BLaER1 (cell line): ENCODE data around the gene TGFBR1.

Source experiments
- H3K27ac ChIP-seq: shearing (Covaris generic); formaldehyde crosslinking; 2 replicates; pipeline ENCODE4 v1.8.1; 2022
- H3K27me3 ChIP-seq: shearing (Covaris generic); formaldehyde crosslinking; 2 replicates; pipeline ENCODE4 v1.8.1; 2022
- H3K36me3 ChIP-seq: shearing (Covaris generic); formaldehyde crosslinking; 2 replicates; pipeline ENCODE4 v1.8.1; 2022
- H3K4me1 ChIP-seq: shearing (Covaris generic); formaldehyde crosslinking; 2 replicates; pipeline ENCODE4 v1.8.1; 2022
- H3K4me2 ChIP-seq: shearing (Covaris generic); formaldehyde crosslinking; 2 replicates; pipeline ENCODE4 v1.8.1; 2022
- H3K4me3 ChIP-seq: shearing (Covaris generic); formaldehyde crosslinking; 2 replicates; pipeline ENCODE4 v1.8.1; 2022
- H3K9ac ChIP-seq: shearing (Covaris generic); formaldehyde crosslinking; 2 replicates; pipeline ENCODE4 v1.8.1; 2022
- H3K9me3 ChIP-seq: shearing (Covaris generic); formaldehyde crosslinking; 2 replicates; pipeline ENCODE4 v1.8.1; 2022
- H4K20me1 ChIP-seq: shearing (Covaris generic); formaldehyde crosslinking; 2 replicates; pipeline ENCODE4 v1.8.1; 2022
- Cebpa-rat ChIP-seq: shearing (Covaris generic); IDR thresholded peaks from 2 replicates; pipeline ENCODE4 v1.8.1; 2022

Gene TGFBR1

DNA sequence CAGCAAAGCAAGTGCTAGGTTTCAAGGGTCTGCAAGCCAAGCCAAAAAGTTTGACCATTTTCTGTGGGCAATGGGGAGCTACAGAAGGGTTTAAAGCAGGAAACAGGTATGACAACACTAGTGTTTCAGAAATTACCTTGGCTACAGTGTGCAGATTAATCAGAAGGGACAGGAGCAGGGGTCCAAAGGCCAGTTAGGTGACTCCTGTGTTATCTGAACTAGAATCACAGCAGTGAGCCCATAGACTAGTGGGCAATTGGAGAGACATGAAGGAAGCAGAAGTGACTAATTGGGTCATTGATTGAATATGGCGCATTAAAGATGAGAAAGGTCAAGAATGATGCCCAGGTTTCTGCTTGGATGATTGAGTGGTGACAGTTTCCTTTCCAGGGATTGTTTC is 41.4 kb upstream of the TGFBR1 start:
- H4K20me1 ChIP-seq = 0 out of 2 replicates have a peak, but pooled peaks cover 3% of the 10 kb centered on the region
- H3K27me3 ChIP-seq = no peaks in the 10 kb centered on the region
- H3K9me3 ChIP-seq = no peaks in the 10 kb centered on the region
- peaks cover 24% of the 10 kb centered on the region for H3K4me1 ChIP-seq
- H3K36me3 ChIP-seq = no peaks in the 10 kb centered on the region
- no peak overlapping the region for H3K9ac ChIP-seq
- TF ChIP-seq Cebpa-rat = no peak
- no peak overlapping the region for H3K4me2 ChIP-seq
- H3K27ac ChIP-seq = no peak overlapping the region
- H3K4me3 ChIP-seq = no peak overlapping the region

DNA sequence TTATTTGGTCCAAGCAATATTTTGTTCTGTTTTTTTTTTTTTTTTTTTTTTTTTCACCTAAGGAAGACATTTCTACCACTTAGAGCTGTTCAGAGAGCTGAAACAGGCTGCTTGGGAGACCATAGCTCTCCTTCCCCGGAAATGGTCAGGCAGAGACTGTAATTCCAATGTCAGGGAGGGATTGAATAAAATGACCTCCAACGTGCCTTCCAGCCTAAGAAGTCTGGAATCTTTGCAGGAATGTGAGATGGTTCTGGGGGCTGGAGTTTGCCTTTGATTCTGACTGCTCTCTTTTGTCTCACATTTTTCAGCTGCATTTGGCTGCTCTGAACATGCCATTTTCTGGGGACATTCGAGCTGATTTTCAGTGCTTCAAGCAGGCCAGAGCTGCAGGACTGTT is 38.3 kb upstream of the TGFBR1 start:
- no peak for TF ChIP-seq Cebpa-rat
- peaks cover 7% of the 10 kb centered on the region; the same call in 1 of the 2 replicates for H3K4me1 ChIP-seq

DNA sequence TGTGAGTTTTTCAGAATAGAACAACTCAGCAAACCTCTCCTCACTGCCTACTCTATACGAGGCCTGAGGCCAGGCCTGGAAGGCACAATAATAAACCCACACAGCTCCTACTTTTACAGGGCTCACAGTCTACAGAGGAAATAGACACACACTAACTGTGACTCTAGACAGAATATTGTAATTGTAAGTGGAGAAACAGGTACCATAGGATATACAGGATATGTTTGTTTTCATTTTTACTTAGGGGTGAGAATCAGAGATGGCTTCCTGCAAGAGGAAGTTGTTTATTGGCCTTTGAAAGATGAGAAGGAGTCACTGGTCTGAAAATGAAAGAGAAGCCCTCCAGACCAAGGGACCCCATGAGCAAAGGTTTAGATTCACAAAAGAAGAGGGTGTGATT is 35.8 kb upstream of the TGFBR1 start:
- Histone ChIP-seq H3K4me1 (peaks cover 7% of the 10 kb centered on the region; the same call in 1 of the 2 replicates), H3K9me3 (no peaks in the 10 kb centered on the region; the same call in 1 of the 2 replicates), H4K20me1 (no peaks in the 10 kb centered on the region), H3K36me3 (no peaks in the 10 kb centered on the region), H3K9ac (no peak overlapping the region), H3K4me3 (no peak overlapping the region), H3K27me3 (no peaks in the 10 kb centered on the region), H3K4me2 (no peak overlapping the region), H3K27ac (no peak overlapping the region)
- TF ChIP-seq Cebpa-rat = no peak

More for the DNA sequence above, 38.3 kb upstream of the TGFBR1 start:
- no peaks in the 10 kb centered on the region for H4K20me1 ChIP-seq
- no peak overlapping the region for H3K27ac ChIP-seq
- H3K27me3 ChIP-seq = no peaks in the 10 kb centered on the region
- H3K9me3 ChIP-seq = no peaks in the 10 kb centered on the region; the same call in 1 of the 2 replicates
- H3K9ac ChIP-seq = no peak overlapping the region
- H3K4me2 ChIP-seq = no peak overlapping the region
- H3K36me3 ChIP-seq = no peaks in the 10 kb centered on the region
- H3K4me3 ChIP-seq = no peak overlapping the region

DNA sequence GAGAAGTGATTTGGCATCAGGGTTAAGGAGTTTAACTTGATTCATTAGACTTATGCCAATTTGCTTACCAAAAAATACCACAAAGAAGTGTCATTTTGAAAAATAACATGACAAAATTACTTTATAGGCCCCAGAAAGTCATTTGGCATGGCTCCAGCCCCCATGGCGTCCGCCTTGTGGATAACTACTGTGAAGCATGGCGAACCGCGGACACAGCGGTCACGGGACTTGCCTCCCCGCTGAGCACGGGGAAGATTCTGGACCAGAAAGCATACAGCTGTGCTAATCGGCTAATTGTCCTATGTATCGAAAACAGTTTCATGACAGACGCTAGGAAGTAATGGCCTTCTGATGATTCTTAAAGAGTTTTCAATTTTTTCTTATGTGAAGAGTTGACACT is 35.4 kb upstream of the TGFBR1 start:
- no peak overlapping the region for H3K27ac ChIP-seq
- H4K20me1 ChIP-seq = no peaks in the 10 kb centered on the region
- H3K4me2 ChIP-seq = no peak overlapping the region
- TF ChIP-seq Cebpa-rat = no peak
- no peak overlapping the region for H3K9ac ChIP-seq
- H3K9me3 ChIP-seq = no peaks in the 10 kb centered on the region; the same call in 1 of the 2 replicates
- H3K27me3 ChIP-seq = no peaks in the 10 kb centered on the region
- peaks cover 7% of the 10 kb centered on the region; the same call in 1 of the 2 replicates for H3K4me1 ChIP-seq
- H3K36me3 ChIP-seq = no peaks in the 10 kb centered on the region
- no peak overlapping the region for H3K4me3 ChIP-seq

DNA sequence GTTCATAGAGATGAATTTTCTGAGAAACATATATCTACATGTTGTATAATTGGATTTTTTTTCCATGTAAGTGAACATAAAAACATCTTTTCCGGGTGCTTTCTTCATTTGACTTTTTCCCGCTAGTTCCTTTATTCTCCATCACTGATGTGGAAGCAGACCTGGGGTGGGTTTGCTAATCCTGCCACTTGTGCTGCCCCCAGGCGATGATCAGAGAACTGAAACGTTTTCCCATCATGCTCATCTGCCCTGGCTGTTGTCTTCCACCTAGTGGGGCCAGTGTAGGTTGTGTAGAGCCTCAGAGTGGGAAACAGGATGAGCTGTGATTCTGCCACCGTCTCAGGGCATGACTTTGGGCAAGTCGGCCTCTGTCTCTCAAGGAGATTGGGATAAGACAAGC is 34.2 kb upstream of the TGFBR1 start:
- H3K9me3 ChIP-seq = no peaks in the 10 kb centered on the region; the same call in 1 of the 2 replicates
- no peak overlapping the region for H3K4me3 ChIP-seq
- no peaks in the 10 kb centered on the region for H3K27me3 ChIP-seq
- H3K27ac ChIP-seq = no peak overlapping the region
- H3K9ac ChIP-seq = no peak overlapping the region
- H3K36me3 ChIP-seq = no peaks in the 10 kb centered on the region
- no peak for TF ChIP-seq Cebpa-rat
- H3K4me1 ChIP-seq = peaks cover 7% of the 10 kb centered on the region; the same call in 1 of the 2 replicates
- no peak overlapping the region for H3K4me2 ChIP-seq
- no peaks in the 10 kb centered on the region for H4K20me1 ChIP-seq

DNA sequence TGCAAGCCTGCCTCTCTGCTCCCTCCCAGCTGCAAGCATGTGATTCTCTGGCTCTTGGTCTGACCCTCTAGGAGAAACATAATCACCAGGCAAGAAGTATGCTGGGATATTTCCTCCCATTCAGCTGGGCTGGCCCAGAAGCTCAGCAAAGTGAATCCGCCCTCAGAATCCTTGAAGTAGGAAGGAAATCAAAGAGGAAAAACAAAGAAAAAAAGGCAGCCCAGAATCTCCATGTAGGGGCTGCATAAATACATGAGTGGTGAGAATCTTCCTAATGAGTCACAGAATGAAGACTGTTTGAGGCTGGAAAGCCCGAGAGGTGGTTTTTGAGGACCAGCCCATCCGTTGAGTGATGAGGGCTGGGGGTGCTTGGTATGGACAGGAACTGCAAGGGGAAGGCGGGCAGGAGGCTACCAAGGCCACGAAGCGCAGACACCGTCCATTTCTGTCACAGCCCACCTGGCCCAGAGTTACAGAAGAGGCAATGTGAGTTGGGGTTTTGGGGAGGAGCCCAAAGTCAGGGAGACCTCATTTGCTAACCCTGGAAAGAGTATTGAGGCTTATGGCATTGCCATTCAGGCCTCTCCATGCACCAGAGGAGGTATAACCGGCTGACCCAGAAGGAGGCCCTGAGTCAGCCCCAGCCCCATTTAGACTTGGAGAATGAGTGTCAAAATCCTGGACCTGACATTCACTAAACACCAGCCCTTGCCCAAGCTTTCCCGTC is 33.4 kb upstream of the TGFBR1 start:
- Histone ChIP-seq H3K36me3 (no peaks in the 10 kb centered on the region), H3K27me3 (no peaks in the 10 kb centered on the region), H3K9me3 (no peaks in the 10 kb centered on the region; the same call in 1 of the 2 replicates), H3K4me1 (peaks cover 8% of the 10 kb centered on the region), H3K9ac (no peak overlapping the region), H3K4me3 (no peak overlapping the region), H3K4me2 (no peak overlapping the region), H4K20me1 (no peaks in the 10 kb centered on the region), H3K27ac (no peak overlapping the region)
- no peak for TF ChIP-seq Cebpa-rat

DNA sequence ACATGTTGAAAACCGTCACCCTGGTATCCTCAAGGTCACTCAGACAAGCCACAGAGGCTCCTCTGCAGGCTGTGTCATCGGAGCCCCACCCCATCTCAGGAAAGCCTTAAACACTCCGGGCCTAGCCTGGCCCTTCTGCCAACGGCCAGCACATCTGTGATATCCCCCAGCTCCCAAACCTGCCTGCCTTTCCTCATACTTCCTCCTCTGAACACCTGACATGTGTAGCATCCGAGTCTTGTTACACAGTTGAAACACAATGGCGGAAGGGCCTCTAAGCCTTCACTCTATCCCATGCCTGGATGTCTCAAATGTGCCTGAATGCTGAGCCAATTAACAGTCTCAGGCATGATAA is 32.9 kb upstream of the TGFBR1 start:
- Histone ChIP-seq H3K36me3 (no peaks in the 10 kb centered on the region), H3K9ac (no peak overlapping the region), H3K4me1 (peaks cover 14% of the 10 kb centered on the region), H3K4me3 (no peak overlapping the region), H3K27ac (no peak overlapping the region), H4K20me1 (no peaks in the 10 kb centered on the region), H3K27me3 (no peaks in the 10 kb centered on the region), H3K9me3 (no peaks in the 10 kb centered on the region; the same call in 1 of the 2 replicates), H3K4me2 (no peak overlapping the region)
- no peak for TF ChIP-seq Cebpa-rat

DNA sequence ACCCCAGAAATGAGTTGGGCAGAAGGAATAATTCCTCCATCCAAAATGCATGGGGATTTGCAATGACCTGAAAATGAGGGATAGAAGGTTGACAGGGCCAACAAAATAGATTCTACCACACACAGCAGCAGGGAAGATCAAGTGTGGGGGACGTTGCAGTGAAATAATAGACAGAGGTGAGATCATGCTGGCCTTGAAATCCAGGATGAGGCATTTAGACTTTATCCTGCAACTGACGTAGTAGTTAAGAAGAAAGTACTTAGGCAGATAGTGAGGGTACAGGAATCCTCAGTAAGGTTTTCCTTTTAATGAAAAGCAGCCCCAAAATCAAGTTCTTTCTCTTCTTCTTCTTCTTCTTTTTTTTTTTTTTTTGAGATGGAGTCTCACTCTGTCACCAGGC is 31.6 kb upstream of the TGFBR1 start:
- Histone ChIP-seq H3K9me3 (no peaks in the 10 kb centered on the region; the same call in 1 of the 2 replicates), H3K4me1 (peaks cover 15% of the 10 kb centered on the region), H3K27me3 (no peaks in the 10 kb centered on the region), H3K36me3 (no peaks in the 10 kb centered on the region), H4K20me1 (no peaks in the 10 kb centered on the region), H3K9ac (no peak overlapping the region), H3K4me3 (no peak overlapping the region), H3K4me2 (no peak overlapping the region), H3K27ac (no peak overlapping the region)
- TF ChIP-seq Cebpa-rat = no peak

DNA sequence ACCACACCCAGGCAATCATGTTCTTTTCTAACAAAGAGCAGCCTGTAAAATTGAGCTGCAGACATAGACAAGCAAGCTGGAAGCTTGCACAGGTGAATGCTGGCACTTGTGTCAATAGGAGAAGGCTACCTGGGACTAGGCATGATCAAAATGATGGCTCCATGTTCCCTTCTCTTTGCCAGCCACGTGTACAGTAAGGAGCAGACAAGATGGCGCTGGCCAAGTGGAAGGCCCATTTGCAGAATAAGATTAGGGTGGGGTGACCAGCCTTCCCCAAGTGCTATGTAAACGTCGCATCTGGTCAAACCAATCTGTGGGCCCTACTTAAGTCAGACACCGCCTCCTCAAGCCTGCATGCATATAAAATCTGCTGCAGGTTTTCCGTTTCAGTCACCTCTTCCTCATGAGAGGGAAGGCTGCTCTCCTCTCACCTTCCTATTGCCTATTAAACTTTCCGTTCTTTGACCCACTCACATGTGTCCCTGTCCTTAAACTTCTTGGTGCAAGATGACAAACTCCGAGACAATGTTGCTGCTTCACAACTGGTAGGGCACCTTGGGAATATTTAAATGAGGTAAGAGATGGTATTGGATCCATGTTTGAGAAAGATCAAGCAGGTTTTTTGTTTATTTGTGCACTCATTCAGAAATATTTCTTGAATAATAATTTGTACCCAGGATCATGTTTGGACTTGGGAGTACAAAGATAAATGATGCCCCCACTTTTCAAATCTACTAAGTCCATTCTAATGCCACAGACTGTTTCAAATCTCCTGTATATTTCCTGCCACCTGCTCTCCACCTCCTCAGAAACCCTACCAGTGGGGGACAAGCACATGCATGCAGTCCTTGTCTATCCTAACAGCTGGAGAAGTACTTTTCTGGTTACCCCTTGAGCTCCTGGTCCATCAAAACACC is 30.7 kb upstream of the TGFBR1 start:
- Histone ChIP-seq H3K4me1 (peaks cover 11% of the 10 kb centered on the region), H3K9me3 (no peaks in the 10 kb centered on the region; the same call in 1 of the 2 replicates), H3K27ac (no peak overlapping the region), H3K4me3 (no peak overlapping the region), H3K4me2 (no peak overlapping the region), H3K27me3 (no peaks in the 10 kb centered on the region), H4K20me1 (no peaks in the 10 kb centered on the region), H3K36me3 (no peaks in the 10 kb centered on the region), H3K9ac (no peak overlapping the region)
- TF ChIP-seq Cebpa-rat = no peak

DNA sequence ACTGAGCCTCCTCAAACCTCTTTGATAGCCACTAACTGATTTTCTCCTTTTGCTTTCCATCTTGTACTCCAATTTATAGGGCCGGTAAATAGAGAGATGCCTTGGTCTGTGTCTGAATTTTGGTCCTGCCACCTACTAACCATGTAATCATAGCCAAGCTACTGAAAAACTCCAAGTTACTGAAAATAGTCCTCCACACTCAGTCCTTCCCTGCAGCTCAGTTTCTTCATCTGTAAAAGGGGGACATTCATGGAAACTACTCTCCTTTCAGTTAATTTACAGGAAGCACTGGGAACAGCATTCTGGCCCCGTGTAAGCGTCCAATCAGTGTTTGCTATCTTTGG is 30.0 kb upstream of the TGFBR1 start:
- H3K36me3 ChIP-seq = no peaks in the 10 kb centered on the region
- no peaks in the 10 kb centered on the region for H3K27me3 ChIP-seq
- H4K20me1 ChIP-seq = no peaks in the 10 kb centered on the region
- no peaks in the 10 kb centered on the region; the same call in 1 of the 2 replicates for H3K9me3 ChIP-seq
- no peak overlapping the region for H3K4me2 ChIP-seq
- TF ChIP-seq Cebpa-rat = no peak
- H3K4me3 ChIP-seq = no peak overlapping the region
- H3K27ac ChIP-seq = no peak overlapping the region
- H3K4me1 ChIP-seq = peaks cover 8% of the 10 kb centered on the region
- H3K9ac ChIP-seq = no peak overlapping the region
